T47D (cell line): ENCODE results near the gene CDH19.
A peak's percentile ranks its signal among the peaks of the same experiment; 100 is the strongest.

ENCODE experiments used
- DNase-seq, 2 experiments: peaks; one replicate each; pipeline versions ENCODE4 v3.0.0 to v3.0.0-alpha.2; 2011 to 2012; ENCODE audit warnings: low read depth in 1 of 2, low spot score in 1 of 2
- JUND ChIP-seq: IDR thresholded peaks from 2 replicates; pipeline ENCODE4 v1.6.1; 2012; ENCODE audit warnings: low read depth
- in situ Hi-C: cut with HindIII; loops from 2 replicates; pipeline ENCODE4 v1.10.0; 2016; ENCODE audit warnings: low sequenced_read_pairs, low pct_unique_long_range_greater_than_20kb

The CDH19 gene

DNA sequence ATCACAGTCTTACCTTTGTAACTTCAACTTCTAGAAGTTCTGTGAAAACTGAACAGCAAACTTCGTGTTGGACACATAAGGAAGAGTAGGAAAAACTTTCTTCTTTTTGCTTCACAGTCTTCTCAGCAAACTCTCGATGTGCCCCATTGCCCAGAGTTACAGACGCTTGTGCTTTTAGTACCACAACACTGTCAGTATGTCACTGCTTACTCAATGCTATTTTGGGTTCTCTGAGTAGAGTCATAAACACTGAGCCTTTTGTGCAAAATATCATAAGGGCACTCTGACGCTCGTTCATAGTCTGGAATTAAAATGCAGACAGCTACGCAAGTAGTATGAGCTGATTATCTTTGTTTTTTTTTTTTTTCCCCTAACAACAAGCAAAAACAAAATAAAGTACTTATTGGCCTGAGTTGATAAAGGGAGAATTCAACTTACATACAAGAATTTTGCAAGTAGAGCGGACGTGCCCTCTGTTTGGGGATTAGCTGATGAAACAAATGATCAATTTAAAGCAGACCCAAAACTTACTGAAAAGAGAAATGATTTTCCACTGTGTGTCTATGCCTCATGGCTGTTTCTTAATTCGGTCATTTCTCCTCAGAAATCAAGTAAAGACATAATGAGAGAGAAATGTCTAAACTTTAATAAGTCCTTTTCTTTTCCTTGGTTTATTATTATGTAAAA, at the start of gene CDH19:
Gene CDH19, minus strand, starts transcription at position 150 of the 687 bp plus-strand sequence. CDS start 31,886 bp downstream, outside the sequence.
- in situ Hi-C loops: no loop called here
- no peak for DNase-seq
- TF ChIP-seq JUND: no peak

- DNase-seq: no peak
- no peak for TF ChIP-seq JUND
- in situ Hi-C loops: no loop called here
Observed at GRCh38 chr18:66647671-66648070, 43.8 kb upstream of the CDH19 start.

GRCh38 chr18:66646609-66647008, 42.7 kb upstream of the CDH19 start:
- no peak for TF ChIP-seq JUND
- no peak for DNase-seq
- in situ Hi-C loops: no loop called here

DNA sequence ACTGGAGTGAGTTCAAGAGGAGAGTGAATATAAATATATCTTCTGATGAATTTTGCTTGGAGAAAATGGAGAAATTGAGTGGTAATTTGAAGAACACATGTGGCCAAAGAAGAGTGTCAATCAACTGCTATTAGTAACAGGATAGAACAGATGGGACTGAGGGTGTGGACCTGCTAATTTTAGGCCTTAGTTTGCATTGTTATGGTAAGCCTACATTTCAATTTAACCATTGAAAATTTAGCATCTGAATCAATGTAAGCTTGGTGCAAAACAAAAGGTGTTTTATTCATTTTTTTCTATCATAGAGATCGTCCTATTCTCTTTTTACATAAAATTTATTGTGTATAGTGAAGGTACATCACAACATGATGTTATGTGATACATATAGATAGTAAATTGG, 42.1 kb upstream of the CDH19 start:
- TF ChIP-seq JUND: no peak
- in situ Hi-C loops: no loop called here
- no peak for DNase-seq

- no peak for DNase-seq
- no peak for TF ChIP-seq JUND
- in situ Hi-C loops: no loop called here
Observed at GRCh38 chr18:66641056-66641455, 37.2 kb upstream of the CDH19 start.

GRCh38 chr18:66640431-66640830, 36.5 kb upstream of the CDH19 start:
- no peak for DNase-seq
- in situ Hi-C loops: no loop called here
- TF ChIP-seq JUND: no peak

DNA sequence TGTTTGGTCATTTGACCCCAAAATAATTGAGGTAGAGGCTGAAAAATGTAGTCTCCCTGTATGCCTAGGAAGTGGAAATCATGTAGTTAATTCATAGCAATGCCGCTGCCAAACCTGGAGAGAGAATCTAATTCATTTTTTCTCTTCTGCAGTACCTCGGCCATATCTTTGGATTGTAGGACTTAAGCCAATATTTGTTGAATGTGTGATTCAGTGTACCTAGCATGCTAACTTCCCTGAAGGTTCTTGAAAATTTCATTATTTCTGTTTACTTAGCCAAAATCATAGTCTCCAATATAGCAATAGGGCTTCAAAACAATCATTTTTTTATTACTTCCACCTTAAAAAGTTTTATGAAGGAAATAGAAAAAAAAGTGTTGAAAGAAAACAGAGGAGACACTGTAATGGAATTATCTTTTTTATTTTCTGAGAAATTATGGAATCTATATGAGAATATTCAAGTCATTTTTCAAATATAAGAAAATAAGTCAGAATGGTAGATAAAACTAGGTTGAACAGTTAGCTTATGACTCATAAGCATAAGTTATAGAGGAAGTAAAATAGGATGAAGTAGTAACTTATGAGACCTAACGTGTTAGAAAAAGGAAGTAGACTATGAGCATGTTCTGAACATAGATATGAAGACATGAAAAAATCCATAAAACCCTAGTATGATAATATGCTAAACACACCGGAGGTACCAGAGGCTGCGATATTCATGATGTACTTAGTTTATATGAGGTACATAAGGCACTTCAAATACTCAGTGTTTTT, 35.2 kb upstream of the CDH19 start:
- in situ Hi-C loops: no loop called here
- DNase-seq: no peak
- no peak for TF ChIP-seq JUND

GRCh38 chr18:66635342-66635741, 31.5 kb upstream of the CDH19 start:
- no peak for TF ChIP-seq JUND
- in situ Hi-C loops: no loop called here
- DNase-seq: no peak

GRCh38 chr18:66632756-66633155, 28.9 kb upstream of the CDH19 start:
- in situ Hi-C loops: no loop called here
- no peak for TF ChIP-seq JUND
- DNase-seq: no peak

DNA sequence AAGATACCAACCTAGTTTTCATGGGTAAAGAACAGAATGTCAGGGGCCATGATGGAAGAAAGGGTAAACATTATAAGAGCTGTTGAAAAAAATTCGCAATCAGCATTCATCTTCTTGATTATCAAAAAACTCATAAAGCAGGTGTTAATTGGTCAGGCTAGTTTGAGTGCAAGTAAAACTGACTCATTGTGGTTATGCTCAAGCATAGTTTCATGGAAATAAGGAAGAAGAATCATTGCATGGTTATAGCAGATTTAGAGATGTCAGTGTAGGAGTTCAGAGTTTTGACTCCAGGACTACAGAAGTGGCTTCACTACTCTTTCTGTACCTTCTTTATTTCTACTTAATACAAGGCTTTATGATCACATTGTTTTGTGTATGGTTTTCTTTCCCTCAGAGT, 26.9 kb upstream of the CDH19 start:
- no peak for DNase-seq
- in situ Hi-C loops: no loop called here
- no peak for TF ChIP-seq JUND

DNA sequence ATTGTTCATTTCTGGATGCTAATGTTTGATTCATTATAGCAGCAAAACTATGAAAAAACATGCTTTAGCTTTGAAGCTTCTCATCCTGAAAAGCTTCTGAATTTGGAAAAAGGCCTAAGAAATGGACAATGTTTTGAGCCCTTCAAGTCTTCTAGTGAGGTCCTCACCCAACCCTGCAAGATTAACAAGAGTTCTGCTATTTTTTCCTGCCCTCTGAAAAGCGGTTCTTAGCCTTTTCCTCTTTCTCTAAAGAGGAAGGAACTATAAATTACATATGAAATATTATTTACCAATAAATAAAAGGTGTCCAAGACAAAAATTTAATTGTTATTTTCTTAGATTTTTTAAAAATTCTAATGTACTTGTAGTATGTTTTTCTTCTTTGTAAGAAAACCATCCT, 19.9 kb upstream of the CDH19 start:
- in situ Hi-C loops: no loop called here

GRCh38 chr18:66621816-66622576, 18.1 kb upstream of the CDH19 start:
- in situ Hi-C loops: no loop called here
- TF ChIP-seq JUND: no peak
- no peak for DNase-seq

More for the DNA sequence above, 19.9 kb upstream of the CDH19 start:
- no peak for TF ChIP-seq JUND
- no peak for DNase-seq

DNA sequence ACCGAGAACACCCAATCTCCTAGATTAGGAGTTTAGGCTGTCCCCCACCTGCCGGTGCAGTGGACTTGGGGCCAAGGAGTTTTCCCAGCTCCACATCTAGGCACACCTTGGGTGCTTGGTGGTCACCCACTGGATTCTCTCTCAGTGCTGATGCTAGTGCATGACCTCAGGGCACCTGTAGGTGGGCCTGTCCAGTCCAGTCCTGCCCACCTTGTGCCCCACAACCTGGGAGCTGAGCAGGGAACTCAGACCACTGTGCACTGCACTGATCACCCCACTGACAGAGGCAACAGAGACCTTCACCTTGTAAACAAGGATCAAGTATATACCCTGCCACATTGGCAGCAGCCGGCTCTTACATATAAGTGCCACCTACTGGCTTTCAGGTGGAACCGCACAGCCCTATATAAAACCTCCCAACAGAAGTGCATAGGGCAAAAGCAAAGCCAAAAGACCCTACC, 12.7 kb upstream of the CDH19 start:
- no peak for TF ChIP-seq JUND
- DNase-seq: peak in 1 of 2 experiments; percentile 17
- in situ Hi-C loops: no loop called here
